NCI-H526 treated with DMSO at 0.1 percent for 48 hours (cell line): ENCODE data around the gene THUMPD3.

Experiments used
- DNase-seq: peaks from one replicate; lab custom pipeline; 2025; lab: John Stamatoyannopoulos, UW

The THUMPD3 gene

GRCh38 chr3:9420850-9421549 lies 58.1 kb downstream of the THUMPD3 start:
- no peak for DNase-seq

- peak; percentile 6 for DNase-seq
Observed at GRCh38 chr3:9422712-9423424, 60.0 kb downstream of the THUMPD3 start.

GRCh38 chr3:9428411-9428810 lies 65.6 kb downstream of the THUMPD3 start:
- no peak for DNase-seq

- DNase-seq: no peak
Observed at GRCh38 chr3:9430733-9431132, 67.9 kb downstream of the THUMPD3 start.

- no peak for DNase-seq
Observed at GRCh38 chr3:9433627-9434521, 71.0 kb downstream of the THUMPD3 start.

- no peak for DNase-seq
Observed at GRCh38 chr3:9435316-9435715, 72.5 kb downstream of the THUMPD3 start.
